ENCODE results near the gene CALCB. TPM values are rescaled to one million over a fixed set of nuclear protein-coding genes. Genes with fewer than 3 reads are reported as not detected.

CALCB gene
- total and polyA plus RNA-seq, 10 of the 15 experiments (the other 5 are each of a cell fraction or from before 2014, with no cell fraction given), result 0.09 to 0.28 (median 0.12) TPM; not detected in 3

DNA sequence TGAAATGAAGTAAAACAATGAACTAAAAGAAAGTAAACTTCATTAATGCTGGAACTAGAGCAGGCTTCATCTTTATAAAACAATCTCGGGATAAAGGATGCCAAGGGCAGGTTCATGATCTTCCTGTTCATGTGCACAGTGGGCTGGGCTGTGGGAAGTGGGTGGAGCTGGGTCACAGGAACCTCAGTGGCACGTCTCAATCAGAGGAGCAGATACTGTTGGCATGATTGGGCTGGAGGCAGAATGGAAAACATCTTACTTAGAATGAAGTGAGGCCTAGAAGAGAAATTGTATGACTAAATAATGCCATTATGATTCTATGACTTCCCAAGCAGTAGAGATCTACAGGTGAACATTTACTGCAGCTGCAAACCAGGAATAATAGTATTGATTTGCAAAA, 45.4 kb upstream of the CALCB start:
- Histone ChIP-seq H3K9me3 (replicated peaks; ENCODE audit: control insufficient read depth, insufficient read depth, low read length) (no peaks in the 10 kb centered on the region), H3K4me3 (no peak overlapping the region), H3K27ac (ENCODE audit: control insufficient read depth, insufficient read depth) (no peak overlapping the region), H4K20me1 (ENCODE audit: control insufficient read depth, insufficient read depth) (no peaks in the 10 kb centered on the region), H3K79me2 (ENCODE audit: control insufficient read depth, insufficient read depth, low read length) (no peaks in the 10 kb centered on the region), H2AFZ (ENCODE audit: control insufficient read depth, low read depth, low read length) (no peak overlapping the region), H3K36me3 (ENCODE audit: control insufficient read depth in 2 of 2, insufficient read depth in 2 of 2, low read length in 1 of 2) (no peaks in the 10 kb centered on the region), H3K27me3 (replicated peaks in 1 of 2; ENCODE audit: control insufficient read depth in 2 of 2, insufficient read depth in 2 of 2, low read length in 1 of 2) (no peaks in the 10 kb centered on the region; a peak in 1 of 4 replicates), H3K9ac (ENCODE audit: control insufficient read depth, insufficient read depth, low read length) (no peak overlapping the region), H3K4me2 (ENCODE audit: control insufficient read depth, insufficient read depth) (no peak overlapping the region), H3K4me1 (ENCODE audit: control insufficient read depth, insufficient read depth, low read length) (no peaks in the 10 kb centered on the region)
- intact Hi-C loops (cut with micrococcal nuclease; ENCODE audit: unreplicated experiment), result no loop called here
- ChIA-PET CTCF (interaction anchor here (0.9 to 2.1 kb wide), 2 partner anchors 16 to 22 kb away, joined by 4 to 5 read pairs; no protein-coding TSS in a partner anchor), SMC1A (ENCODE audit: uncharacterized antibody, unreplicated experiment) (no interaction called here), POLR2A (no interaction called here), RAD21 (ENCODE audit: unreplicated experiment) (no interaction called here)
- FAIRE-seq, result no peak
- in situ Hi-C loops (cut with MboI), result no loop called here
- ATAC-seq, result no peak
- TF ChIP-seq IKZF2 (IDR thresholded peaks at IDR 0.05) (no peak), PAX8 (IDR thresholded peaks at IDR 0.05) (no peak), STAT1 (conservative IDR thresholded peaks at IDR 0.05) (no peak), REST (IDR thresholded peaks at IDR 0.05; ENCODE audit: low read depth, low read length) (no peak), BCL3 (IDR thresholded peaks at IDR 0.05; ENCODE audit: borderline replicate concordance, insufficient read depth, low read depth, low read length, poor library complexity, severe bottlenecking) (no peak), SREBF1 (IDR thresholded peaks at IDR 0.05; ENCODE audit: low read length) (no peak), HCFC1 (IDR thresholded peaks at IDR 0.05; ENCODE audit: low read length) (no peak), MEF2B (IDR thresholded peaks at IDR 0.05; ENCODE audit: partially characterized antibody, poor library complexity, severe bottlenecking) (no peak), GATAD2B (conservative IDR thresholded peaks at IDR 0.05; ENCODE audit: low read depth) (no peak)
- TF ChIP-seq, protein P1, sequence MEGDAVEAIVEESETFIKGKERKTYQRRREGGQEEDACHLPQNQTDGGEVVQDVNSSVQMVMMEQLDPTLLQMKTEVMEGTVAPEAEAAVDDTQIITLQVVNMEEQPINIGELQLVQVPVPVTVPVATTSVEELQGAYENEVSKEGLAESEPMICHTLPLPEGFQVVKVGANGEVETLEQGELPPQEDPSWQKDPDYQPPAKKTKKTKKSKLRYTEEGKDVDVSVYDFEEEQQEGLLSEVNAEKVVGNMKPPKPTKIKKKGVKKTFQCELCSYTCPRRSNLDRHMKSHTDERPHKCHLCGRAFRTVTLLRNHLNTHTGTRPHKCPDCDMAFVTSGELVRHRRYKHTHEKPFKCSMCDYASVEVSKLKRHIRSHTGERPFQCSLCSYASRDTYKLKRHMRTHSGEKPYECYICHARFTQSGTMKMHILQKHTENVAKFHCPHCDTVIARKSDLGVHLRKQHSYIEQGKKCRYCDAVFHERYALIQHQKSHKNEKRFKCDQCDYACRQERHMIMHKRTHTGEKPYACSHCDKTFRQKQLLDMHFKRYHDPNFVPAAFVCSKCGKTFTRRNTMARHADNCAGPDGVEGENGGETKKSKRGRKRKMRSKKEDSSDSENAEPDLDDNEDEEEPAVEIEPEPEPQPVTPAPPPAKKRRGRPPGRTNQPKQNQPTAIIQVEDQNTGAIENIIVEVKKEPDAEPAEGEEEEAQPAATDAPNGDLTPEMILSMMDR (IDR thresholded peaks at IDR 0.05 in 2 of 3, conservative IDR thresholded peaks at IDR 0.05 in 1 of 3; ENCODE audit: control insufficient read depth in 2 of 3, extremely low read depth in 1 of 3, insufficient read depth in 1 of 3, low read depth in 3 of 3, low read length in 3 of 3), result no peak
- TF ChIP-seq, protein P2, sequence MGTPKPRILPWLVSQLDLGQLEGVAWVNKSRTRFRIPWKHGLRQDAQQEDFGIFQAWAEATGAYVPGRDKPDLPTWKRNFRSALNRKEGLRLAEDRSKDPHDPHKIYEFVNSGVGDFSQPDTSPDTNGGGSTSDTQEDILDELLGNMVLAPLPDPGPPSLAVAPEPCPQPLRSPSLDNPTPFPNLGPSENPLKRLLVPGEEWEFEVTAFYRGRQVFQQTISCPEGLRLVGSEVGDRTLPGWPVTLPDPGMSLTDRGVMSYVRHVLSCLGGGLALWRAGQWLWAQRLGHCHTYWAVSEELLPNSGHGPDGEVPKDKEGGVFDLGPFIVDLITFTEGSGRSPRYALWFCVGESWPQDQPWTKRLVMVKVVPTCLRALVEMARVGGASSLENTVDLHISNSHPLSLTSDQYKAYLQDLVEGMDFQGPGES (IDR thresholded peaks at IDR 0.05), result no peak
- BruUV-seq (replicated peaks), result no TSS peak
- no peak for DNase-seq (ENCODE audit: low read depth, low spot score)
- 9% methylated on average over 2 of the region's 2 CpGs for WGBS (ENCODE audit: insufficient coverage, insufficient replicate concordance, low lambda C conversion rate, missing lambda C conversion rate)
